22Rv1 (cell line): ENCODE measurements around the gene PKP4.

Source experiments
- H3K27ac ChIP-seq: fragments of 450-650 bp; 2 replicates; pipeline ENCODE4 v1.5.1; 2017
- ZFX ChIP-seq: fragments of 450-650 bp; IDR thresholded peaks from 2 replicates; pipeline ENCODE4 v1.6.1; 2017; ENCODE audit warnings: antibody characterized with exemption, borderline replicate concordance
- TF ChIP-seq, protein P1 (sequence below): fragments of 450-650 bp; IDR thresholded peaks from 2 replicates; pipeline ENCODE4 v1.5.1; 2017; ENCODE audit warnings: mild to moderate bottlenecking

PKP4 gene

DNA sequence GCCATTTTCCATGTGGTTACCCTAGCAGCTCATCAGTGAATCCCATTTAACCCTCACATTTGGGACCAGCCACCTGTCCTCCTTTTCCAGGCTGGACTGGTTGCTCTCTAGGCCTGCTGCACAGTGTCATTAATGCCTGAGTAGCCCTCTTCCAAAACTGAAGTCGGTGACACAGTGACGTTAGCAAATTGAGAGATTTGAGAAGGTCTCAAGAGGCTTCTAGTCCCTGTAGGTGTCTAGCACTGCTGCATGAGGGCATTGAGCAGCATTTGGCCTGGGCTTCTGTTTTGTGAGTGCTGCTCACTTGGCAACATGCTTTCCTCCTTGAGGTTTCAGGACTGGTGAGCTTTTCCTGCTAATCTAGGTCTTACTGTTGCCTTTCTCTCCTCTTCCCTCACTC is 36.7 kb downstream of the PKP4 start:
- TF ChIP-seq, protein P1, sequence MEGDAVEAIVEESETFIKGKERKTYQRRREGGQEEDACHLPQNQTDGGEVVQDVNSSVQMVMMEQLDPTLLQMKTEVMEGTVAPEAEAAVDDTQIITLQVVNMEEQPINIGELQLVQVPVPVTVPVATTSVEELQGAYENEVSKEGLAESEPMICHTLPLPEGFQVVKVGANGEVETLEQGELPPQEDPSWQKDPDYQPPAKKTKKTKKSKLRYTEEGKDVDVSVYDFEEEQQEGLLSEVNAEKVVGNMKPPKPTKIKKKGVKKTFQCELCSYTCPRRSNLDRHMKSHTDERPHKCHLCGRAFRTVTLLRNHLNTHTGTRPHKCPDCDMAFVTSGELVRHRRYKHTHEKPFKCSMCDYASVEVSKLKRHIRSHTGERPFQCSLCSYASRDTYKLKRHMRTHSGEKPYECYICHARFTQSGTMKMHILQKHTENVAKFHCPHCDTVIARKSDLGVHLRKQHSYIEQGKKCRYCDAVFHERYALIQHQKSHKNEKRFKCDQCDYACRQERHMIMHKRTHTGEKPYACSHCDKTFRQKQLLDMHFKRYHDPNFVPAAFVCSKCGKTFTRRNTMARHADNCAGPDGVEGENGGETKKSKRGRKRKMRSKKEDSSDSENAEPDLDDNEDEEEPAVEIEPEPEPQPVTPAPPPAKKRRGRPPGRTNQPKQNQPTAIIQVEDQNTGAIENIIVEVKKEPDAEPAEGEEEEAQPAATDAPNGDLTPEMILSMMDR: no peak
- no peak overlapping the region for H3K27ac ChIP-seq

- no peak for TF ChIP-seq ZFX
- TF ChIP-seq, protein P1: no peak
- H3K27ac ChIP-seq: no peak overlapping the region
Observed at GRCh38 chr2:158495175-158495574, 38.4 kb downstream of the PKP4 start.

DNA sequence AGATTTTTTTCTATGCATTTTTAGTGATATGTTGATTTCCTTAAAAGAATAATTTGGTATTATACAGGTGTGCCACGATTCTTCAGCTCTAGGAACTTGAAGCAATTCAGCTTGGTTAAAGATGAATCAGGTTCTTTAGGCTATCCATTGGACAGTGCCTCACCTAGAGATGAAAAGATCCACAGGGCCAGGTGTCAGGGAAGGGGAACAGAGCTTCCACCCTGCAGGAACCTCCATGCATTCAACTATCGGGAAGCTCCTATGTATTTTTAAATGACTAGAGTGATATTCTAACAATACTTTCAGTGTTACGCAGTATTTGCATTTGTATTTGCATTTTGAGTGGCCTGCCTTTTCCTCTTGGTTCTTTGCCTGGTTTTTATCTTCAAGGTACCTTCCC is 40.2 kb downstream of the PKP4 start:
- TF ChIP-seq, protein P1: no peak
- no peak for TF ChIP-seq ZFX
- H3K27ac ChIP-seq: no peak overlapping the region

GRCh38 chr2:158497486-158497885 is 40.7 kb downstream of the PKP4 start:
- TF ChIP-seq, protein P1: no peak
- no peak for TF ChIP-seq ZFX

DNA sequence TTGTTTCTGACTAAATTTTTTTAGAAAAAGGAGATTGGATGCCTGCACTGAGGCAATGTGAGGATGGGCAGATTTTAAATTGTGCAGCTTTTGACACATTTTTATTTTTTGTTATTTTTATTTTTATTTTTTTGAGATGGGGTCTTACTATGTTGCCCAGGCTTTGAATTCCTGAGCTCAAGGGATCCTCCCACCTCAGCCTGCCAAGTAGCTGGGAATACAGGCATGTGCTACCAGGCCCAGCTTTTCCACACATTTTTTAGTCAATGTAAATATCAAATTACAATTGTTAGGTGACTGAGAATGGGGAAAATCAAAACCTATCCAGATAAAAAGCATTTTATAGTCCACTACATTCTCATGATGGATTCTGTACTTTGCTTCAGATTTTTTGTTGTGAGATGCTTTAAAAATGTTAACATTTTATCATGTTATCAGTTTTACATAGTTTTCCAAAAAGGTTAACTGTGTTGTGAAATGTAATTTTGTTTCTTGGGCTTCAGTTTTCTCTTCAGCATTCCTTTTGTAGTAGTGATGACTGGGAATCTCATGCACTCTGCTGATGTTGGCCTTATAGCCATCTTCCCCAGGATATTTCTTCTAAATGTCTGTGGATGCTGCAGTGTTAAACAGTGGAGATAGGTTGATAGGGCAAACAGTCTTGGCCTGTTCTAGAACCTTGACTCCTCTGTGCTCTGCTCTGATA is 41.4 kb downstream of the PKP4 start:
- no peak overlapping the region for H3K27ac ChIP-seq
- TF ChIP-seq, protein P1: no peak
- TF ChIP-seq ZFX: no peak

More at GRCh38 chr2:158497486-158497885, 40.7 kb downstream of the PKP4 start:
- no peak overlapping the region for H3K27ac ChIP-seq

- no peak overlapping the region for H3K27ac ChIP-seq
- TF ChIP-seq ZFX: no peak
- TF ChIP-seq, protein P1: no peak
Observed at GRCh38 chr2:158498749-158499136, 42.0 kb downstream of the PKP4 start.

- no peak overlapping the region for H3K27ac ChIP-seq
- TF ChIP-seq, protein P1: no peak
- no peak for TF ChIP-seq ZFX
Observed at GRCh38 chr2:158499383-158499782, 42.6 kb downstream of the PKP4 start.
